SH-SY5Y (cell line): ENCODE results near the gene TBPL2.

ENCODE experiments used
- GATA2 ChIP-seq: IDR thresholded peaks from 2 replicates; pipeline ENCODE4 v1.6.1; 2011; ENCODE audit warnings: mild to moderate bottlenecking, low read depth, low read length
- GATA3 ChIP-seq: IDR thresholded peaks from 2 replicates; pipeline ENCODE4 v1.6.1; 2011; ENCODE audit warnings: low read depth, mild to moderate bottlenecking, low read length, moderate library complexity

DNA sequence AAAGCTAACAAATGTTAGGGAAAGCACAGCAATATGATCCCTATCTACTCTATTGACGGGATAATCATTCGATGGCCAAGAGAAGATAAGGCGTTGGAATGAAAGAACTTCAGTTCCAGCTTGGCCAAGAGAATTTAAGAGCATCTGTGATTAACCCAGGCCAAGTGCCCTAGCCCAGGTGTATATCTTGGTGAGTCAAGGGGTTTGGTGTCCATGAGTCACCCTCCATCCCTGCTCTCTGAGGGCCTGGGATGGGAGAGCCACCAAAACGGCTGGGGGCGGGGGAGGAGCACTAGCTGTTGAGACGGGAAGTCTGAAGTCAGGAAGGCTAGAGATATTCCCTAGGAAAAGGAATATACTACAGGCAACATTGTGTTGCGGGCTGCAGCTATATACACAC is 13.0 kb downstream of the TBPL2 start:
- TF ChIP-seq GATA3: no peak
- TF ChIP-seq GATA2: peak; percentile 42; the same call in 1 of the 2 replicates
